Measurements from ENCODE around the gene MYLK3.

DNA sequence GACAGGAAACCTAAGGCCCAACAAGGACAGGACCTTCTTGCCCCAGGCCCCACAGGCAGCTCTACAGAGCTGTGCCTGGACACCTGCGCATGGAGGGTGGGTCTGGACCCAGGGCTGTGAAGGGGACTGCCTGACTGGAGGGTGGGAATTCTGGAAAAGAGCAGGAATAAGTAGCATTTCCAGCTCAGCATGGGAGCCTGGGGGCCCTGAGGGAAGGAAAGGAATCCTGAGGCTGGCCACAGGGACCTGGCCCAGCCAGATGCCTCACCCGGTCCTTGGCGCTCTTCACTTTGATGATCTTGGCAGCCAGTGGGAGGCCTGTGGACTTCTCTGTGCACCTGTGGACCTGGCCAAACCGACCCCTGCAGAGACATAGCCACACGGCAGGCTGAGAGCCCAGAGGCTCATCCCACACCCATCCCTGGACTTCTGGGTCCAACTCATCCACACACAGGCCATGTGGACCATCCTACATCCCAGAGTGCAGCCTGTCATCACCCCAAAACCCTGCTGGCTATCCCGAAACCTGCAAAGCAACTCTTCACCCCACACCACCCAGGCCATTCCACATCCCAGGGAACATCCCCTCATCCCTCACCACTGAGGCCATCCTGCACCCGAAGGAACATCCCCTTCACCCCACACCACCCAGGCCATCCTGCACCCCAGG lies 18.7 kb downstream of the MYLK3 start:
- TF ChIP-seq, protein P1, sequence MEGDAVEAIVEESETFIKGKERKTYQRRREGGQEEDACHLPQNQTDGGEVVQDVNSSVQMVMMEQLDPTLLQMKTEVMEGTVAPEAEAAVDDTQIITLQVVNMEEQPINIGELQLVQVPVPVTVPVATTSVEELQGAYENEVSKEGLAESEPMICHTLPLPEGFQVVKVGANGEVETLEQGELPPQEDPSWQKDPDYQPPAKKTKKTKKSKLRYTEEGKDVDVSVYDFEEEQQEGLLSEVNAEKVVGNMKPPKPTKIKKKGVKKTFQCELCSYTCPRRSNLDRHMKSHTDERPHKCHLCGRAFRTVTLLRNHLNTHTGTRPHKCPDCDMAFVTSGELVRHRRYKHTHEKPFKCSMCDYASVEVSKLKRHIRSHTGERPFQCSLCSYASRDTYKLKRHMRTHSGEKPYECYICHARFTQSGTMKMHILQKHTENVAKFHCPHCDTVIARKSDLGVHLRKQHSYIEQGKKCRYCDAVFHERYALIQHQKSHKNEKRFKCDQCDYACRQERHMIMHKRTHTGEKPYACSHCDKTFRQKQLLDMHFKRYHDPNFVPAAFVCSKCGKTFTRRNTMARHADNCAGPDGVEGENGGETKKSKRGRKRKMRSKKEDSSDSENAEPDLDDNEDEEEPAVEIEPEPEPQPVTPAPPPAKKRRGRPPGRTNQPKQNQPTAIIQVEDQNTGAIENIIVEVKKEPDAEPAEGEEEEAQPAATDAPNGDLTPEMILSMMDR (IDR thresholded peaks at IDR 0.05): no peak
- TF ChIP-seq POLR2AphosphoS5 (IDR thresholded peaks at IDR 0.05; ENCODE audit: insufficient read depth in 1 of 2, low read depth in 1 of 2): no peak
- TF ChIP-seq POLR2A (IDR thresholded peaks at IDR 0.05): no peak

All from vagina (tissue), 2 donors.